HCT116 (cell line): Measurements from ENCODE around the gene SCG3. TPM values are rescaled to one million over a fixed set of nuclear protein-coding genes. Genes with fewer than 3 reads are reported as not detected.

Source experiments
- ATAC-seq: fragments of 200-7000 bp; cut with Tn5 transposase; 2 replicates; pipeline ENCODE4 v1.9.1; 2020; ENCODE audit warnings: mild to moderate bottlenecking, moderate library complexity
- BruUV-seq: library from RNA; stranded (reverse); fragments of 400-500 nt; replicated peaks from 2 replicates; lab custom pipeline; 2021; lab: Mats Ljungman, UMichigan
- CTCF ChIA-PET: fragments of 300-600 bp; sonication (Branson Sonifier 250); formaldehyde crosslinking; loops from one replicate; lab custom pipeline; 2021; ENCODE audit warnings: antibody characterized with exemption; lab: Charles Lee
- POLR2A ChIA-PET: fragments of 300-600, 350-600 bp; sonication (Branson Sonifier 250); formaldehyde crosslinking; loops from one replicate; lab custom pipeline; 2021; ENCODE audit warnings: antibody characterized with exemption; lab: Charles Lee
- RAD21 ChIA-PET, 2 experiments: fragments of 300-600 bp; sonication (Branson Sonifier 250); formaldehyde crosslinking; loops; one replicate each; lab custom pipeline; 2023; ENCODE audit warnings: low total read pairs in 2 of 2; ENCODE audit not compliant: uncharacterized antibody in 2 of 2, unreplicated experiment in 2 of 2, low non-redundant PET in 1 of 2; lab: Charles Lee
- DNase-seq: peaks from one replicate; pipeline ENCODE4 v3.0.0-alpha.2; 2010; ENCODE audit warnings: low read depth, low spot score
- H2AFZ ChIP-seq: fragments of 200-600 bp; shearing (Covaris generic), sonication (generic); 2 replicates; pipeline ENCODE4 v1.6.1; 2017; ENCODE audit warnings: low read depth, mixed run types, mixed read lengths, antibody characterized with exemption, low read length; ENCODE audit not compliant: poor library complexity, severe bottlenecking
- H3K27ac ChIP-seq: 2 replicates; pipeline ENCODE4 v1.5.1; 2012; ENCODE audit warnings: low read depth, low read length
- H3K27me3 ChIP-seq: fragments of 200-600 bp; sonication (generic); 2 replicates; pipeline ENCODE4 v1.6.1; 2016; ENCODE audit warnings: mixed run types, low read length, mixed read lengths; ENCODE audit not compliant: insufficient read depth
- H3K36me3 ChIP-seq, 2 experiments: fragments of 200-500 bp in 1 of 2; fragments of 200-600 bp in 1 of 2; sonication (Bioruptor generic) in 1 of 2; sonication (generic) in 1 of 2; 2 replicates each; pipeline versions ENCODE4 v1.5.1 to v1.6.1; 2014 to 2016; ENCODE audit warnings: low read length in 2 of 2, inconsistent platforms in 1 of 2, mixed read lengths in 1 of 2, mixed run types in 1 of 2; ENCODE audit not compliant: insufficient read depth in 2 of 2, control insufficient read depth in 1 of 2
- H3K4me1 ChIP-seq, 2 experiments: fragments of 200-600 bp in 1 of 2; sonication (generic) in 1 of 2; 2 replicates each; pipeline versions ENCODE4 v1.5.1 to v1.6.1; 2012 to 2017; ENCODE audit warnings: low read length in 2 of 2, inconsistent platforms in 1 of 2, mild to moderate bottlenecking in 1 of 2, mixed read lengths in 1 of 2, mixed run types in 1 of 2, moderate library complexity in 1 of 2; ENCODE audit not compliant: insufficient read depth in 2 of 2, control insufficient read depth in 1 of 2
- H3K4me2 ChIP-seq: fragments of 200-600 bp; sonication (generic); 2 replicates; pipeline ENCODE4 v1.6.1; 2017; ENCODE audit warnings: mixed run types, low read length, mixed read lengths
- H3K4me3 ChIP-seq, 2 experiments: fragments of 200-600 bp in 1 of 2; sonication (generic) in 1 of 2; replicated peaks in 1 of 2; 2 replicates each; pipeline ENCODE4 v1.5.1; 2011 to 2016; ENCODE audit warnings: low read length in 2 of 2, control low read depth in 1 of 2, low read depth in 1 of 2, mild to moderate bottlenecking in 1 of 2, mixed read lengths in 1 of 2, mixed run types in 1 of 2
- H3K79me2 ChIP-seq: fragments of 200-600 bp; sonication (generic); 2 replicates; pipeline ENCODE4 v1.6.1; 2017; ENCODE audit warnings: mild to moderate bottlenecking, mixed run types, low read length, moderate library complexity, mixed read lengths; ENCODE audit not compliant: insufficient read depth
- H3K9ac ChIP-seq: fragments of 200-600 bp; sonication (generic); 2 replicates; pipeline ENCODE4 v1.6.1; 2016; ENCODE audit warnings: low read length, mixed read lengths
- H3K9me2 ChIP-seq: fragments of 200-600 bp; sonication (generic), shearing (Covaris generic); 2 replicates; pipeline ENCODE4 v1.6.1; 2017; ENCODE audit warnings: mixed run types, mild to moderate bottlenecking, moderate library complexity; ENCODE audit not compliant: insufficient read depth
- H3K9me3 ChIP-seq, 2 experiments: fragments of 200-500 bp in 1 of 2; fragments of 200-600 bp in 1 of 2; sonication (Bioruptor generic) in 1 of 2; sonication (generic) in 1 of 2; 2 replicates each; pipeline ENCODE4 v1.6.1; 2014 to 2017; ENCODE audit warnings: low read length in 2 of 2, mixed read lengths in 2 of 2, inconsistent platforms in 1 of 2, low read depth in 1 of 2, mild to moderate bottlenecking in 1 of 2, mixed run types in 1 of 2, moderate library complexity in 1 of 2; ENCODE audit not compliant: control insufficient read depth in 1 of 2, insufficient read depth in 1 of 2
- H4K20me1 ChIP-seq: fragments of 200-600 bp; sonication (generic), shearing (Covaris generic); 2 replicates; pipeline ENCODE4 v1.6.1; 2017; ENCODE audit warnings: mixed run types, mild to moderate bottlenecking, moderate library complexity; ENCODE audit not compliant: insufficient read depth
- CBX3 ChIP-seq: IDR thresholded peaks from 2 replicates; pipeline ENCODE4 v1.6.1; 2012; ENCODE audit warnings: low read depth
- EZH2 ChIP-seq: fragments of 200-600 bp; sonication (generic); IDR thresholded peaks from 2 replicates; pipeline ENCODE4 v1.6.1; 2017; ENCODE audit warnings: antibody characterized with exemption, mixed run types
- EZH2phosphoT487 ChIP-seq: fragments of 200-600 bp; IDR thresholded peaks from 2 replicates; pipeline ENCODE4 v1.6.1; 2018; ENCODE audit warnings: antibody characterized with exemption, borderline replicate concordance
- JUND ChIP-seq: IDR thresholded peaks from 2 replicates; pipeline ENCODE4 v1.6.1; 2012
- POLR2AphosphoS5 ChIP-seq: IDR thresholded peaks from 2 replicates; pipeline ENCODE4 v1.6.1; 2011; ENCODE audit warnings: mild to moderate bottlenecking, low read depth, low read length, moderate library complexity
- RAD21 ChIP-seq: IDR thresholded peaks from 2 replicates; pipeline ENCODE4 v1.6.1; 2012; ENCODE audit warnings: low read depth, mild to moderate bottlenecking
- SIN3A ChIP-seq: IDR thresholded peaks from 2 replicates; pipeline ENCODE4 v1.6.1; 2012; ENCODE audit warnings: low read depth
- TCF7L2 ChIP-seq: IDR thresholded peaks from 2 replicates; pipeline ENCODE4 v1.7.0; 2011; ENCODE audit warnings: borderline replicate concordance, inconsistent platforms; ENCODE audit not compliant: insufficient read depth, insufficient read length; ENCODE audit errors: extremely low read depth
- YY1 ChIP-seq: IDR thresholded peaks from 2 replicates; pipeline ENCODE4 v1.6.1; 2011; ENCODE audit warnings: low read length, low read depth, moderate library complexity, mild to moderate bottlenecking; ENCODE audit not compliant: insufficient replicate concordance; ENCODE audit errors: extremely low read depth
- ZFX ChIP-seq: fragments of 450-650 bp; IDR thresholded peaks from 2 replicates; pipeline ENCODE4 v1.6.1; 2017
- ZNF274 ChIP-seq: fragments of 200-500 bp; sonication (Bioruptor generic); IDR thresholded peaks from 2 replicates; pipeline ENCODE4 v1.6.1; 2014; ENCODE audit warnings: mild to moderate bottlenecking, low read depth, low read length, inconsistent platforms
- intact Hi-C: fragments of 100-400 bp; cut with micrococcal nuclease; formaldehyde crosslinking; loops from 2 replicates; pipeline ENCODE4 v1.10.0; 2022
- total RNA-seq: library from RNA; stranded (reverse); gene quantifications from one replicate; pipeline ENCODE4 v1.2.1, GENCODE V29; 2021; ENCODE audit not compliant: unreplicated experiment
- TF ChIP-seq, protein P1 (sequence below): IDR thresholded peaks from 2 replicates; pipeline ENCODE4 v1.6.1; 2012
- TF ChIP-seq, protein P2 (sequence below), 3 experiments: fragments of 200-600 bp in 1 of 3; sonication (generic) in 1 of 3; IDR thresholded peaks in 2 of 3; conservative IDR thresholded peaks in 1 of 3; 2 replicates each; pipeline ENCODE4 v1.5.1; 2012 to 2017; ENCODE audit warnings: low read depth in 2 of 3, low read length in 2 of 3, antibody characterized with exemption in 1 of 3, borderline replicate concordance in 1 of 3, control low read depth in 1 of 3, mild to moderate bottlenecking in 1 of 3, mixed read lengths in 1 of 3, mixed run types in 1 of 3, moderate library complexity in 1 of 3; ENCODE audit not compliant: insufficient read depth in 1 of 3

SCG3 gene
- total RNA-seq, 1 experiment from 2014 or later = not detected

DNA sequence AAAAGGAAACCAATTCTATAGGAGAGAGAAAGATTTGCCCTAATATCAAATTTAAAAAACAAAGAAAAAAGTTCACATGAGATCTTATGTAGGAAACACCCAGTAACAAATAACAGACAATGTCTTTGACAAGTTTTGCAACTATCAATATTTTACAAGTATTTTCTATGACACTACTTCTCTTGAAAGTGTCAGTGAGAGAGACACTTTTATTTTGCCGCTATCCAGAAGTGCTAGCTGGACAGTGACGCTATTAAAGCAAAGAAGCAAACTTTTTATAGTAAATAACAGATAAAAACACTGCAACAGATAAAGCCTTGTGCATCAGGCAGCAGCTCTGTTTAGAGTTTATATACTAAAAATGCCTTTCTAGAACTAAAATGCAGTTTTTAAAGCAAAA is 42.9 kb downstream of the SCG3 start:
- H3K27ac ChIP-seq = no peak overlapping the region
- no peak overlapping the region for H2AFZ ChIP-seq
- no peaks in the 10 kb centered on the region for H3K27me3 ChIP-seq
- no peaks in the 10 kb centered on the region for H3K9me2 ChIP-seq
- peaks cover 21 to 24% of the 10 kb centered on the region in 2 experiments for H3K4me1 ChIP-seq
- H3K79me2 ChIP-seq = no peaks in the 10 kb centered on the region
- POLR2A ChIA-PET = no interaction called here
- intact Hi-C loops = no loop called here
- DNase-seq = no peak
- H3K9ac ChIP-seq = no peak overlapping the region
- no peak for TF ChIP-seq JUND
- TF ChIP-seq, protein P1, sequence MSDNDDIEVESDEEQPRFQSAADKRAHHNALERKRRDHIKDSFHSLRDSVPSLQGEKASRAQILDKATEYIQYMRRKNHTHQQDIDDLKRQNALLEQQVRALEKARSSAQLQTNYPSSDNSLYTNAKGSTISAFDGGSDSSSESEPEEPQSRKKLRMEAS = no peak
- TF ChIP-seq, protein P2, sequence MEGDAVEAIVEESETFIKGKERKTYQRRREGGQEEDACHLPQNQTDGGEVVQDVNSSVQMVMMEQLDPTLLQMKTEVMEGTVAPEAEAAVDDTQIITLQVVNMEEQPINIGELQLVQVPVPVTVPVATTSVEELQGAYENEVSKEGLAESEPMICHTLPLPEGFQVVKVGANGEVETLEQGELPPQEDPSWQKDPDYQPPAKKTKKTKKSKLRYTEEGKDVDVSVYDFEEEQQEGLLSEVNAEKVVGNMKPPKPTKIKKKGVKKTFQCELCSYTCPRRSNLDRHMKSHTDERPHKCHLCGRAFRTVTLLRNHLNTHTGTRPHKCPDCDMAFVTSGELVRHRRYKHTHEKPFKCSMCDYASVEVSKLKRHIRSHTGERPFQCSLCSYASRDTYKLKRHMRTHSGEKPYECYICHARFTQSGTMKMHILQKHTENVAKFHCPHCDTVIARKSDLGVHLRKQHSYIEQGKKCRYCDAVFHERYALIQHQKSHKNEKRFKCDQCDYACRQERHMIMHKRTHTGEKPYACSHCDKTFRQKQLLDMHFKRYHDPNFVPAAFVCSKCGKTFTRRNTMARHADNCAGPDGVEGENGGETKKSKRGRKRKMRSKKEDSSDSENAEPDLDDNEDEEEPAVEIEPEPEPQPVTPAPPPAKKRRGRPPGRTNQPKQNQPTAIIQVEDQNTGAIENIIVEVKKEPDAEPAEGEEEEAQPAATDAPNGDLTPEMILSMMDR (IDR thresholded peaks at IDR 0.05 in 2 of 3, conservative IDR thresholded peaks at IDR 0.05 in 1 of 3; ENCODE audit: borderline replicate concordance in 1 of 3, insufficient read depth in 1 of 3, low read depth in 2 of 3, low read length in 2 of 3) = no peak
- TF ChIP-seq SIN3A = no peak
- TF ChIP-seq RAD21 = no peak
- no peak for TF ChIP-seq YY1
- no peaks in the 10 kb centered on the region for H3K9me3 ChIP-seq
- RAD21 ChIA-PET = no interaction called here
- H3K4me2 ChIP-seq = no peak overlapping the region
- CTCF ChIA-PET = no interaction called here
- H4K20me1 ChIP-seq = no peaks in the 10 kb centered on the region
- no peak overlapping the region for H3K4me3 ChIP-seq
- no peak for ATAC-seq
- no TSS peak for BruUV-seq
- 0 out of 4 replicates have a peak, but pooled peaks cover 0 to 2% of the 10 kb centered on the region in 2 experiments for H3K36me3 ChIP-seq

DNA sequence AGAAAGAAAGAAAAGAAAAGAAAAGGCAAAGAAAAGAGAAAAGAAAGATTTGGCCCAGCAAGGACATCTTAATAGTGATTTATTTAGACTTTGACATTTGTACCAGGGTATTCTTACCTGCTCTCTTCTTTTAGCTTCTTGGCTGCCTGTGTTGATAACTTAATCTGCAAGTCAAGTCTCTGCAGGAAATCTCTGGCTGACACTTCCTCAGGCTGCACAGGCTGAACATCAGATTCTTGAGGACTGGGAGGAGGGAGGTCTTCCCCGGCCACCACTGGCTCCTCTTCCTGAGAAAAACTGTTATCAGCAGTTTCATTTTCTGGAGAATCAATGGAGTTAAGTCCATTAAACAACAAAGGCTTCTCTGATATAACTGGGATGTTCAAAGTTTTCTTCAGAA is 43.4 kb downstream of the SCG3 start:
- H3K79me2 ChIP-seq = no peaks in the 10 kb centered on the region
- no peak overlapping the region for H2AFZ ChIP-seq
- no peak overlapping the region for H3K27ac ChIP-seq
- no peaks in the 10 kb centered on the region for H3K9me3 ChIP-seq
- intact Hi-C loops = no loop called here
- no peak overlapping the region for H3K9ac ChIP-seq
- no peaks in the 10 kb centered on the region for H3K27me3 ChIP-seq
- 0 out of 4 replicates have a peak, but pooled peaks cover 0 to 2% of the 10 kb centered on the region in 2 experiments for H3K36me3 ChIP-seq
- ChIA-PET CTCF (no interaction called here), RAD21 (no interaction called here), POLR2A (no interaction called here)
- H3K4me3 ChIP-seq = no peak overlapping the region
- H3K4me1 ChIP-seq = peaks cover 21 to 24% of the 10 kb centered on the region in 2 experiments
- H3K4me2 ChIP-seq = no peak overlapping the region
- H3K9me2 ChIP-seq = no peaks in the 10 kb centered on the region
- DNase-seq (no peak), ATAC-seq (no peak)
- H4K20me1 ChIP-seq = no peaks in the 10 kb centered on the region
- BruUV-seq = no TSS peak
- TF ChIP-seq POLR2AphosphoS5 (no peak), ZNF274 (no peak), SIN3A (no peak), JUND (no peak), ZFX (no peak), TCF7L2 (no peak), EZH2phosphoT487 (no peak), EZH2 (no peak), CBX3 (no peak)
- TF ChIP-seq, protein P2 (IDR thresholded peaks at IDR 0.05 in 2 of 3, conservative IDR thresholded peaks at IDR 0.05 in 1 of 3; ENCODE audit: borderline replicate concordance in 1 of 3, insufficient read depth in 1 of 3, low read depth in 2 of 3, low read length in 2 of 3) = no peak
- TF ChIP-seq, protein P1 = no peak
